BLaER1 (cell line): ENCODE results near the gene KIF17.

Experiments
- H3K27ac ChIP-seq: shearing (Covaris generic); formaldehyde crosslinking; 2 replicates; pipeline ENCODE4 v1.8.1; 2022
- H3K27me3 ChIP-seq: shearing (Covaris generic); formaldehyde crosslinking; 2 replicates; pipeline ENCODE4 v1.8.1; 2022
- H3K36me3 ChIP-seq: shearing (Covaris generic); formaldehyde crosslinking; 2 replicates; pipeline ENCODE4 v1.8.1; 2022
- H3K4me1 ChIP-seq: shearing (Covaris generic); formaldehyde crosslinking; 2 replicates; pipeline ENCODE4 v1.8.1; 2022
- H3K4me2 ChIP-seq: shearing (Covaris generic); formaldehyde crosslinking; 2 replicates; pipeline ENCODE4 v1.8.1; 2022
- H3K4me3 ChIP-seq: shearing (Covaris generic); formaldehyde crosslinking; 2 replicates; pipeline ENCODE4 v1.8.1; 2022
- H3K9ac ChIP-seq: shearing (Covaris generic); formaldehyde crosslinking; 2 replicates; pipeline ENCODE4 v1.8.1; 2022
- H3K9me3 ChIP-seq: shearing (Covaris generic); formaldehyde crosslinking; 2 replicates; pipeline ENCODE4 v1.8.1; 2022
- H4K20me1 ChIP-seq: shearing (Covaris generic); formaldehyde crosslinking; 2 replicates; pipeline ENCODE4 v1.8.1; 2022
- Cebpa-rat ChIP-seq: shearing (Covaris generic); IDR thresholded peaks from 2 replicates; pipeline ENCODE4 v1.8.1; 2022

KIF17 gene

GRCh38 chr1:20717452-20718342 is at the start of gene KIF17:
KIF17 (minus strand) TSS chr1:20718007; CDS start chr1:20717706, 301 bp downstream.
- no peak for TF ChIP-seq Cebpa-rat
- no peak within 1 kb of the TSS for H3K9ac ChIP-seq
- no peaks in the 10 kb centered on the region for H3K9me3 ChIP-seq
- H3K4me3 ChIP-seq, result peak within 1 kb of the TSS; percentile 55
- H3K4me1 ChIP-seq, result peaks cover 5% of the 10 kb centered on the region; the same call in 1 of the 2 replicates
- no peak within 1 kb of the TSS for H3K27ac ChIP-seq
- peaks cover 40% of the 10 kb centered on the region for H3K27me3 ChIP-seq
- H3K36me3 ChIP-seq, result no peaks in the 10 kb centered on the region
- 0 out of 2 replicates have a peak, but pooled peaks cover 6% of the 10 kb centered on the region for H4K20me1 ChIP-seq
- H3K4me2 ChIP-seq, result peak within 1 kb of the TSS; percentile 75

- Histone ChIP-seq H3K27me3 (no peaks in the 10 kb centered on the region), H3K9me3 (no peaks in the 10 kb centered on the region), H3K4me3 (no peak overlapping the region), H4K20me1 (peaks cover 63% of the 10 kb centered on the region), H3K4me2 (no peak overlapping the region), H3K27ac (no peak overlapping the region), H3K36me3 (peaks cover 100% of the 10 kb centered on the region), H3K9ac (no peak overlapping the region), H3K4me1 (no peaks in the 10 kb centered on the region)
- TF ChIP-seq Cebpa-rat, result no peak
Measured at GRCh38 chr1:20767271-20767670, 49.5 kb upstream of the KIF17 start.

- no peak overlapping the region for H3K4me3 ChIP-seq
- H3K36me3 ChIP-seq, result peaks cover 100% of the 10 kb centered on the region
- no peaks in the 10 kb centered on the region for H3K9me3 ChIP-seq
- no peak overlapping the region for H3K4me2 ChIP-seq
- no peaks in the 10 kb centered on the region for H3K27me3 ChIP-seq
- no peak overlapping the region for H3K9ac ChIP-seq
- no peaks in the 10 kb centered on the region for H3K4me1 ChIP-seq
- H4K20me1 ChIP-seq, result peaks cover 69% of the 10 kb centered on the region
- H3K27ac ChIP-seq, result no peak overlapping the region
- no peak for TF ChIP-seq Cebpa-rat
Measured at GRCh38 chr1:20763417-20763816, 45.6 kb upstream of the KIF17 start.

GRCh38 chr1:20760322-20760721 is 42.5 kb upstream of the KIF17 start:
- H3K4me1 ChIP-seq, result no peaks in the 10 kb centered on the region
- no peak overlapping the region for H3K9ac ChIP-seq
- peaks cover 51% of the 10 kb centered on the region for H4K20me1 ChIP-seq
- no peaks in the 10 kb centered on the region for H3K9me3 ChIP-seq
- TF ChIP-seq Cebpa-rat, result no peak
- H3K4me3 ChIP-seq, result no peak overlapping the region
- H3K27ac ChIP-seq, result no peak overlapping the region
- H3K36me3 ChIP-seq, result peaks cover 99% of the 10 kb centered on the region
- H3K27me3 ChIP-seq, result no peaks in the 10 kb centered on the region
- no peak overlapping the region for H3K4me2 ChIP-seq

GRCh38 chr1:20753589-20753988 is 35.8 kb upstream of the KIF17 start:
- H3K27me3 ChIP-seq, result no peaks in the 10 kb centered on the region
- H4K20me1 ChIP-seq, result peaks cover 53% of the 10 kb centered on the region
- peaks cover 98% of the 10 kb centered on the region for H3K36me3 ChIP-seq
- no peaks in the 10 kb centered on the region for H3K9me3 ChIP-seq
- H3K9ac ChIP-seq, result no peak overlapping the region
- H3K4me1 ChIP-seq, result no peaks in the 10 kb centered on the region; the same call in 1 of the 2 replicates
- no peak overlapping the region for H3K27ac ChIP-seq
- no peak overlapping the region for H3K4me2 ChIP-seq
- no peak overlapping the region for H3K4me3 ChIP-seq
- TF ChIP-seq Cebpa-rat, result no peak

GRCh38 chr1:20751462-20751990 is 33.7 kb upstream of the KIF17 start:
- Histone ChIP-seq H4K20me1 (peaks cover 55% of the 10 kb centered on the region), H3K4me2 (no peak overlapping the region), H3K4me3 (no peak overlapping the region), H3K9me3 (no peaks in the 10 kb centered on the region), H3K27ac (no peak overlapping the region), H3K27me3 (no peaks in the 10 kb centered on the region), H3K36me3 (peaks cover 98% of the 10 kb centered on the region), H3K9ac (no peak overlapping the region), H3K4me1 (no peaks in the 10 kb centered on the region; the same call in 1 of the 2 replicates)
- TF ChIP-seq Cebpa-rat, result no peak

GRCh38 chr1:20742671-20743070 is 24.9 kb upstream of the KIF17 start:
- Histone ChIP-seq H3K9ac (no peak overlapping the region), H3K27ac (no peak overlapping the region), H3K4me2 (no peak overlapping the region), H3K27me3 (no peaks in the 10 kb centered on the region), H4K20me1 (peaks cover 20% of the 10 kb centered on the region), H3K36me3 (peaks cover 99% of the 10 kb centered on the region), H3K4me1 (no peaks in the 10 kb centered on the region), H3K4me3 (no peak overlapping the region), H3K9me3 (no peaks in the 10 kb centered on the region)
- no peak for TF ChIP-seq Cebpa-rat

- no peak for TF ChIP-seq Cebpa-rat
- no peaks in the 10 kb centered on the region for H3K27me3 ChIP-seq
- H4K20me1 ChIP-seq, result peaks cover 14% of the 10 kb centered on the region
- H3K27ac ChIP-seq, result no peak overlapping the region
- H3K4me3 ChIP-seq, result no peak overlapping the region
- peaks cover 89% of the 10 kb centered on the region for H3K36me3 ChIP-seq
- H3K9me3 ChIP-seq, result no peaks in the 10 kb centered on the region
- H3K4me1 ChIP-seq, result no peaks in the 10 kb centered on the region
- no peak overlapping the region for H3K4me2 ChIP-seq
- H3K9ac ChIP-seq, result no peak overlapping the region
Measured at GRCh38 chr1:20740781-20741180, 23.0 kb upstream of the KIF17 start.

GRCh38 chr1:20739225-20739624 is 21.4 kb upstream of the KIF17 start:
- TF ChIP-seq Cebpa-rat, result no peak
- Histone ChIP-seq H3K4me3 (no peak overlapping the region), H3K4me2 (no peak overlapping the region), H3K27me3 (no peaks in the 10 kb centered on the region), H4K20me1 (peaks cover 6% of the 10 kb centered on the region; the same call in 1 of the 2 replicates), H3K9me3 (no peaks in the 10 kb centered on the region), H3K4me1 (no peaks in the 10 kb centered on the region), H3K27ac (no peak overlapping the region), H3K36me3 (peaks cover 74% of the 10 kb centered on the region), H3K9ac (no peak overlapping the region)

GRCh38 chr1:20735581-20736111 is 17.8 kb upstream of the KIF17 start:
- no peak for TF ChIP-seq Cebpa-rat
- Histone ChIP-seq H3K4me3 (no peak overlapping the region), H3K9ac (no peak overlapping the region), H3K4me2 (no peak overlapping the region), H3K27ac (no peak overlapping the region), H4K20me1 (peaks cover 22% of the 10 kb centered on the region), H3K4me1 (peaks cover 15% of the 10 kb centered on the region), H3K9me3 (no peaks in the 10 kb centered on the region), H3K36me3 (peaks cover 38% of the 10 kb centered on the region), H3K27me3 (peaks cover 24% of the 10 kb centered on the region)
